T-helper 1 cell treated with Interleukin-12 subunit alpha and Interleukin-12 subunit beta and Interleukin-4 antibody, amounts not matched to agents 30 μg/mL and 1 μg/mL, for 36 hours (primary cell): ENCODE results near the gene LRRC23.

Experiments
- H3K27ac Mint-ChIP-seq: one replicate; pipeline ENCODE4 v1.8.0; 2021; ENCODE audit warnings: mild to moderate bottlenecking, mixed read lengths
- H3K27me3 Mint-ChIP-seq: one replicate; pipeline ENCODE4 v1.8.0; 2021; ENCODE audit warnings: low read depth, mixed read lengths
- H3K36me3 Mint-ChIP-seq: one replicate; pipeline ENCODE4 v1.8.0; 2021; ENCODE audit warnings: low read depth, mixed read lengths
- H3K4me1 Mint-ChIP-seq: one replicate; pipeline ENCODE4 v1.8.0; 2021; ENCODE audit warnings: low read depth, mixed read lengths
- H3K4me3 Mint-ChIP-seq: one replicate; pipeline ENCODE4 v1.8.0; 2021; ENCODE audit warnings: mild to moderate bottlenecking, moderate library complexity, mixed read lengths
- H3K9me3 Mint-ChIP-seq: one replicate; pipeline ENCODE4 v1.8.0; 2021; ENCODE audit warnings: mixed read lengths

Gene LRRC23

DNA sequence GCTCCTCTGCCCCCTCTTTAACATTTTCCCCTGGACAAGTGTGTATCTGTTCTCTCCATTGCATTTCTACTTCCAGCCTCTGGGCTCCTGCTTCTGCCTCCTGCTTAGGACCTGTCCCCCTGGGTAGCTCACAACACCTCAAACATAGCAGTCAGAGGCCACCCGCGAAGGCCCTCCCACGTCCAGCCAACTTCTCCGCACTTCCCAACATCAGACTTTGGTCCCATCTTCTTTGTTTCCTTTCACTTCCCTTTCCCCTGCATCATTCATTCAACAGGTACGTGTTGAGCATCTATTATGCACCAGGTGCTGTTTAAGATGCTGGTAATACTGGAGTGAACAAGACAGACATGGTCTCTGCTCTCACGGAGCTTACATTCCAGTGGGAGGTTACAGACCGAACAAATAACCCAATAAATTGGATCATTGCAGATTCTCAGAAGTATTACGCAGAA lies 42.3 kb downstream of the LRRC23 start:
- H3K4me1 Mint-ChIP-seq: peaks cover 64% of the 10 kb centered on the region
- no peaks in the 10 kb centered on the region for H3K9me3 Mint-ChIP-seq
- H3K4me3 Mint-ChIP-seq: peak overlapping the region; percentile 85
- H3K36me3 Mint-ChIP-seq: peaks cover 6% of the 10 kb centered on the region
- no peaks in the 10 kb centered on the region for H3K27me3 Mint-ChIP-seq
- peak overlapping the region; percentile 96 for H3K27ac Mint-ChIP-seq

DNA sequence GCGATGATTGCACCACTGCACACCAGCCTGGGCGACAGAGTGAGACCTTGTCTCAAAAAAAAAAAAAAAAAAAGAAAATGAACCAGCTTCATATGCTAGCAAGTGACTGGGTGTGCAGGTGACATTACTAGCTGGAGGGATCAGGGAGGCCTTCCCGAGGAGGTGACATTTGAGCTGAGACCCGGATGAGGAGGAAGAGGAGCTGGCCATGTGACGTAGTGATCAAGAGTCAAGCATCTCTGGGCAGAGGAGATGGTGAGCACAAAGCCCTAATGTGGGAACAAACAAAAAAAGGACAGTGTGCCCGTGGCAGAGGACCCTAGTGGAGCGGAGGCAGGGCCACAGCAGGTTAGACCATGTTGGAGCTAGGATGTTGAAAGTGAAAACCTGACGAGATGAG lies 43.0 kb downstream of the LRRC23 start:
- H3K4me3 Mint-ChIP-seq: peak overlapping the region; percentile 14
- H3K36me3 Mint-ChIP-seq: peaks cover 10% of the 10 kb centered on the region
- H3K27ac Mint-ChIP-seq: peak overlapping the region; percentile 70
- peaks cover 67% of the 10 kb centered on the region for H3K4me1 Mint-ChIP-seq
- H3K9me3 Mint-ChIP-seq: no peaks in the 10 kb centered on the region
- no peaks in the 10 kb centered on the region for H3K27me3 Mint-ChIP-seq

DNA sequence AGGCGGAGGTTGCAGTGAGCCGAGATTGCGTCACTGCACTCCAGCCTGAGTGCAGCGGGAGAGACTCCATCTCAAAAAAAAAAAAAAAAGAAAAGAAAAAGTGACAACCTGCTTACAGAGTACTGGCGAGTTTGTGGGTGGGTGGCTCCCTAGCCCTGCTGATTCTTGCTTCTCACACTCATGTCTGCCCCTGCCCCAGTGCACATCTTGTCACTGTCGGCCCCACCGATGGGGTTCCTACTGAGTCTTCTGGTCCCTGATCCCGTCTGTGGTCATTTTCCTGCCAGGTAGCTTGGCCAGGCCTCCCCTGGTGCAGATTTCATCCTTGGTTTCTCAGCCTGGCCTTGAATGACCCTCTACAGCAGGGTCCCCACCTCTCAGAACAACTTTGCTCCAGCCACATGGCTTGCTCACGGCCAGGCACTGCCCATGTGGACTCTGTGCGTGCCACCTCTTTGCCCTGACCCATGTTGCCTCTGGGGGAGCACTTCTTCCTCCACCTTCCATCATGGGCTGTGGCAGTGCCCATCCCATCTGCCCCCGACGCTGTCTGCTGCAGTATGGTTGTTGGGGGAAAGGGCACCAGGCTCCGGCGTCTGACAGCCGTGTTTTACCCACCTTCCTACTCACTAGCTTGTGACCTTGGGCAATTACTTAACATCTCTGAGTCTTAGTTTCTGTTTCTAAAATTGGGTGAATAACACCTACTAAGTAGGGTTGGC lies 44.4 kb downstream of the LRRC23 start:
- Mint-ChIP-seq H3K9me3 (no peaks in the 10 kb centered on the region), H3K27ac (peak overlapping the region; percentile 93), H3K36me3 (peaks cover 14% of the 10 kb centered on the region), H3K27me3 (no peaks in the 10 kb centered on the region), H3K4me1 (peaks cover 71% of the 10 kb centered on the region), H3K4me3 (peak overlapping the region; percentile 71)

DNA sequence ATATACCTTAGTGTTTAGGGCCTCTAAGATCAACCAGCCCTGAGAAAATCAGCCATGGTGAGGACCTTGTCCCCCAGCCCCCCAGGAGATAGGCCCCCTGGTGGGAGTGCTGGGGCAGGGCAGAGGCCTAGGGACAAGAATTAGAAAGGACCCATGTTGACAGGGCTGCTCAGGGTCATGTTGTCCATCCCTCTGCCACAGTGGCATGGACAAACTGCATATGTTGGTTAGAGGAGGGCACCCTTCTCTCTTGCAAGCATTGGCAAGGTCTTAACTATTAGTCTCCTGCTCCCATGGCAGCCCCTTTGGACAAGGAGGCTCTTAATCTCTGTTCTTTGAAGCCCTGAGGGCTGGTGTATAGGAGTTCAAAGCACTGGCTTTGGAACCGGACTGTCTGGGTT lies 45.8 kb downstream of the LRRC23 start:
- Mint-ChIP-seq H3K27me3 (no peaks in the 10 kb centered on the region), H3K4me3 (peak overlapping the region; percentile 98), H3K27ac (peak overlapping the region; percentile 98), H3K36me3 (peaks cover 19% of the 10 kb centered on the region), H3K4me1 (peaks cover 76% of the 10 kb centered on the region), H3K9me3 (no peaks in the 10 kb centered on the region)

DNA sequence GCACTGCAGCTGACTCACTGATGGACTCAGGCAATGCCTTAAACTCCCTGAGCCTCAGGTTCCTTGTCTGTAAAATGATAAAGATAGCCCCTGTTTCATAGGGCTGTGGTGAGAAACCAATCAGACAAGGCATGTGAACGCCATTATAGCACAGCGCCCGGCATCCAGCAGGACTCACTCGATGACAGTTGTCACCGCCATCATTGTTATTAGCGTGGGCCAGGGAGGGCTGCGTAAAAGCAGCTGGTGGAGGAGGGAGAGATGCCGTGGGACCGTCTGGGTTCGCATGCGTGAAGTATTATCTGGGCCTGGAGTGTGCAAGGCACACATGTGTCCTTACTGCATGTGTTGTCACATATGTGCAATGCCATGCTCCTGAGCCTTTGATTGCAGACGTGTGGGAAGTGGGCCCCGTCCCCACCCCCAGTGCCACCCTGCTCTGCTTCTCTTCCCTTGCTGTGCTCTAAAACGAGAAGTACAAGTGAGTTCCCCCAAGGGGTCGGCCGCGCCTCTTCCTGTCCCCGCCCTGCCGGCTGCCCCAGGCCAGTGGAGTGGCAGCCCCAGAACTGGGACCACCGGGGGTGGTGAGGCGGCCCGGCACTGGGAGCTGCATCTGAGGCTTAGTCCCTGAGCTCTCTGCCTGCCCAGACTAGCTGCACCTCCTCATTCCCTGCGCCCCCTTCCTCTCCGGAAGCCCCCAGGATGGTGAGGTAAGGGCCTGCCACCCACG lies 46.4 kb downstream of the LRRC23 start, which contains the start of gene PTPN6:
TSS of gene PTPN6 (plus strand) at position 546 of the 730 bp plus-strand sequence. CDS start at position 703, 157 bp downstream.
- no peaks in the 10 kb centered on the region for H3K27me3 Mint-ChIP-seq
- H3K4me3 Mint-ChIP-seq: peak within 1 kb of the TSS; percentile 98
- peaks cover 75% of the 10 kb centered on the region for H3K4me1 Mint-ChIP-seq
- H3K36me3 Mint-ChIP-seq: peaks cover 25% of the 10 kb centered on the region
- no peaks in the 10 kb centered on the region for H3K9me3 Mint-ChIP-seq
- H3K27ac Mint-ChIP-seq: peak within 1 kb of the TSS; percentile 98

DNA sequence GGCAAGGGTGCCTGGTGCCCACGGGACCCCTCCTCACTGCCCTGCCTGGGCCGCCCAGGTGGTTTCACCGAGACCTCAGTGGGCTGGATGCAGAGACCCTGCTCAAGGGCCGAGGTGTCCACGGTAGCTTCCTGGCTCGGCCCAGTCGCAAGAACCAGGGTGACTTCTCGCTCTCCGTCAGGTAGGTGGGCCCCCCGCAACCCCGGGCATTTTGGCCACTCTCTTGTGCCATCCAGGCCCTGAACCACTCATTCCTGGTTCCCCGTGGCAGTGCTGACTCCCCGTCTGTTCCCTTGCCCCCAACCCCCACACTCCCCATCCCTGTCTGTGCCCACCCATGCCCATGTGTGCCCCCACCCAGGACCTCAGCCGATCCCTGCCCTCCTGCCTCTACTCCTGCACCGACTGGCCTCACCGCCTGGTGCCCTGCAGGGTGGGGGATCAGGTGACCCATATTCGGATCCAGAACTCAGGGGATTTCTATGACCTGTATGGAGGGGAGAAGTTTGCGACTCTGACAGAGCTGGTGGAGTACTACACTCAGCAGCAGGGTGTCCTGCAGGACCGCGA lies 47.0 kb downstream of the LRRC23 start:
- peak overlapping the region; percentile 98 for H3K4me3 Mint-ChIP-seq
- peak overlapping the region; percentile 98 for H3K27ac Mint-ChIP-seq
- H3K4me1 Mint-ChIP-seq: peaks cover 75% of the 10 kb centered on the region
- H3K36me3 Mint-ChIP-seq: peaks cover 31% of the 10 kb centered on the region
- no peaks in the 10 kb centered on the region for H3K9me3 Mint-ChIP-seq
- H3K27me3 Mint-ChIP-seq: no peaks in the 10 kb centered on the region

DNA sequence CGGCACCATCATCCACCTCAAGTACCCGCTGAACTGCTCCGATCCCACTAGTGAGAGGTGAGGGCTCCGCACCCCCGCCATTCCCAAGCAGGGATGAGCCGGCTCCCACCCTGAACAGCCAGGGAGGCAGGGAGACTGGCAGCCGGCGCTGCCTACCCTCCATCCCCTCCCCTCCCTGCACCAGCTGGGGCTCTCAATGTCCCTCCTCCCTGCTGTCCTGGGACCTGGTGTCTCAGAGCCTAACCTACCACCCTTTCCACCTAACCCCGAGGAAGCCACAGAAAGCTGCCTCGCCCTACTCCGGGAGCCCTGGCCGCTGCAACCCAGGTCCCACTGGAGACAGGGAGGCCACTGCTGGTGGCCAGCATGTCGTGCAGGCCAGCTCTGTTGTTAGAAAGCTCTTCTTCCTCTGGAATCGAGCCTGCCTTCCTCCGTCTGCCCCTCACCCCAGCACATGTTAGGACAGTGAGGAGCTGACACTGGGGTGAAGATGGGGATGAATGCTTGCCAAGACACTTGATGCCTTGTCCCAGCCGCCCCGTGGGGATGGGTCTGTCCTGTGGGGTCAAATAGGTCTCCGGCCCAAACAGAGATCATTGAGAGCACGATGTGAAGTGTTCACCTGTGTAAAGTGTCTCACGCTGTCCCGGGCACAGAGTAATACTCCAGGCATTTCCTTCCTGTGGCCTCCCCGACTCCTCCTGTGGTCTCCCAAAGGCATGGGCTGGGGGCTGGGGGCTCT lies 47.7 kb downstream of the LRRC23 start:
- peak overlapping the region; percentile 98 for H3K27ac Mint-ChIP-seq
- H3K4me3 Mint-ChIP-seq: peak overlapping the region; percentile 98
- peaks cover 37% of the 10 kb centered on the region for H3K36me3 Mint-ChIP-seq
- H3K27me3 Mint-ChIP-seq: no peaks in the 10 kb centered on the region
- H3K4me1 Mint-ChIP-seq: peaks cover 75% of the 10 kb centered on the region
- H3K9me3 Mint-ChIP-seq: no peaks in the 10 kb centered on the region

DNA sequence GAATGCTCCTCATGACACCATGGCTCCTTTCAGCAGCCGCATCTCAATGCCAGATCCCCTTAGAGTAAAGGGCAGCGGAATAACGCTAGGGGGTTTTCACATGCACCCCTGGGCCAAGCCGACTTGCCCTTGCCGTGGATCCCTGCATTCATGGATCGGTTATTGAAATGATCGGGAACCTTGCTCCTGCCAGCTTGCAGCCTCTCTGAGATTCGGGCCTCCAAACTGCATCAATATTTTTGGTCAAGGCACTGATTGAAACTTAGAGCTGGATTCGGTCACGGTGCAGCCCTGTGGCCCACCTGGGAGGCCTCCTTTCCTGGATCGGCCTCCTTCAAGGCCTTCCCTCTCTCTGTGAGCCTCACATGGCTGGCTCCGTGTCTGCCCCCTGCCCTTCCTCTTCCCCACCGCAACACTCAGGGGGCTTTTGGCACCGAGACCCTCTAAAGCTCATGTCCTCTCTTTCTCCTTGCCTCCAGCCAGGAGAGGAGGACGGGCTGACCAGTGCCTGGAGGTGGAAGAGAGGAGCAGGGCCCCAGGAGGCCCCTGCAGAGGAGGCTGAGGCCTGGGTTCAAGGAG lies 48.3 kb downstream of the LRRC23 start:
- H3K4me1 Mint-ChIP-seq: peaks cover 73% of the 10 kb centered on the region

DNA sequence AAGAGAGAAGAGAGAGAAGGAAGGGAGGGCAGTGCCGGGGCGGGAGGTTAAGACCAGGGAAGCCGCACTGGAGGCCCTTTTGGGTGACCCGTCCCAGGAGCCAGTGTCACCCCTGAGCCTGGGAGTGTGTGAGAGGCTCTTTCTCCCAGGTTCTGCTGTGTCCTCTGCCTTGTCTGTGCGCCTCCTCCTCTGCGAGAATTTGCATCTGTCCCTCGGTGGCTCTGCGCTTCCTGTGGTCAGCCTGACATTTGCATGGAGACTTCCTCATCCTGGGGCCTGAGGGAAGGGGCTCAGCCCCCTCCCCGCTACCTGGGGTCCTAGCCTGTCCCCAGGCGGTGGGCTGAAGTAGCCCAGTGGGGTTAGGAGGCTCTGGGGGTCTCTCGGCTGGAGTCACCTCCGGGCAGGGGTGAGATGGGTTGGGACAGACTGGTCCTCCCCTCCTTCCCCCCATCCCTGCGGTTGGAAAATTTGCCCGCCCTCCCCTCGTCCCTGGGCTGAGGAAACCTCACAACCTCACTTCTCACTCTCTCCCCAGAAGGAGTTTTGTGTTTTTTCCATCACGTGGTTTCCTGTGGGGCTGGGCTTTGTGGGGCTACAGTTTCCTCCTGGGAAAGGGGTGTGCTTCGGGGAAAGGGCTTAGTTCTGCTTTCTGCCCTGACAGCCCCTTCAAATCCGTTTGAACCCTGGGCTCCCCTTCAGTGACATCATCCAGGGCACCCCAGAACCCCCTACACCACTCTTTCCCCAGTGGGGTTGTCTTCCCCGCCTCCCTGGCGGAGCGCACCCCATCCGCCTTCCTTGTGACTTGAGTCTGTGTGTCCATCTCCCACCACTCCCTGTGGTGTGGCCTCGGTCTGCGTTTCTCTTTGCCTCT lies 49.1 kb downstream of the LRRC23 start:
- H3K4me1 Mint-ChIP-seq: peaks cover 76% of the 10 kb centered on the region
- H3K27me3 Mint-ChIP-seq: no peaks in the 10 kb centered on the region
- no peaks in the 10 kb centered on the region for H3K9me3 Mint-ChIP-seq
- peak overlapping the region; percentile 98 for H3K4me3 Mint-ChIP-seq
- peaks cover 44% of the 10 kb centered on the region for H3K36me3 Mint-ChIP-seq
- H3K27ac Mint-ChIP-seq: peak overlapping the region; percentile 98

More for the DNA sequence above, 48.3 kb downstream of the LRRC23 start:
- Mint-ChIP-seq H3K27me3 (no peaks in the 10 kb centered on the region), H3K4me3 (peak overlapping the region; percentile 98), H3K9me3 (no peaks in the 10 kb centered on the region), H3K27ac (peak overlapping the region; percentile 98), H3K36me3 (peaks cover 38% of the 10 kb centered on the region)

DNA sequence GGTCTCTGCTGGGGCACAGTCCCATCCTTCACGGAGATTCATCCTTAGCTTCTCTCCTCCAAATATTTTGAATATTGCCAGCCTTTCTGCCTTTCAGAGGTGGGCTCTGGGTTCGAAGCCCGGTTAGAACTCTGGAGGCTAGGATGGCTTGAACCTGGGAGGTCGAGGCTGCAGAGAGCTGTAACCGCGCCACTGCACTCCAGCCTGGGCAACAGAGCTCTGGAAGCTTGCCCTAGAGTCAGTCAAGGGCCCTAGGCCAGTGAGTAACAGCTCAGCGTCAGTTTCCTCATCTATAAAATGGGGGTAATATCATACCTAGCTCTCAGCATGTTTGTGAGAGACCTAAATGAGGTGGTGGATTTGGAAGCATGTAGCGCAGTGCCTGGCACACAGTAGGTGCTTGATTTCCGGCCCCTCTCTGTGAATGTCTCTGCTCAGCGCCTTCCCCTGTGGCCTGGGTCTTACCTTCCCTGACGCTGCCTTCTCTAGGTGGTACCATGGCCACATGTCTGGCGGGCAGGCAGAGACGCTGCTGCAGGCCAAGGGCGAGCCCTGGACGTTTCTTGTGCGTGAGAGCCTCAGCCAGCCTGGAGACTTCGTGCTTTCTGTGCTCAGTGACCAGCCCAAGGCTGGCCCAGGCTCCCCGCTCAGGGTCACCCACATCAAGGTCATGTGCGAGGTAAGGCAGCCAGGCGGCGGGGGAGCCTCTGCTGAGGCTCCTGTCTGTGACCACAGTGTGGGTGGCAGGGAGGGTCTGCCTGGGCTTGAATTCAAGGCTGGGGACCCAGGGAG lies 49.9 kb downstream of the LRRC23 start:
- H3K27ac Mint-ChIP-seq: peak overlapping the region; percentile 98
- no peaks in the 10 kb centered on the region for H3K27me3 Mint-ChIP-seq
- H3K4me1 Mint-ChIP-seq: peaks cover 77% of the 10 kb centered on the region
- peaks cover 50% of the 10 kb centered on the region for H3K36me3 Mint-ChIP-seq
- H3K4me3 Mint-ChIP-seq: peak overlapping the region; percentile 98
- H3K9me3 Mint-ChIP-seq: no peaks in the 10 kb centered on the region

DNA sequence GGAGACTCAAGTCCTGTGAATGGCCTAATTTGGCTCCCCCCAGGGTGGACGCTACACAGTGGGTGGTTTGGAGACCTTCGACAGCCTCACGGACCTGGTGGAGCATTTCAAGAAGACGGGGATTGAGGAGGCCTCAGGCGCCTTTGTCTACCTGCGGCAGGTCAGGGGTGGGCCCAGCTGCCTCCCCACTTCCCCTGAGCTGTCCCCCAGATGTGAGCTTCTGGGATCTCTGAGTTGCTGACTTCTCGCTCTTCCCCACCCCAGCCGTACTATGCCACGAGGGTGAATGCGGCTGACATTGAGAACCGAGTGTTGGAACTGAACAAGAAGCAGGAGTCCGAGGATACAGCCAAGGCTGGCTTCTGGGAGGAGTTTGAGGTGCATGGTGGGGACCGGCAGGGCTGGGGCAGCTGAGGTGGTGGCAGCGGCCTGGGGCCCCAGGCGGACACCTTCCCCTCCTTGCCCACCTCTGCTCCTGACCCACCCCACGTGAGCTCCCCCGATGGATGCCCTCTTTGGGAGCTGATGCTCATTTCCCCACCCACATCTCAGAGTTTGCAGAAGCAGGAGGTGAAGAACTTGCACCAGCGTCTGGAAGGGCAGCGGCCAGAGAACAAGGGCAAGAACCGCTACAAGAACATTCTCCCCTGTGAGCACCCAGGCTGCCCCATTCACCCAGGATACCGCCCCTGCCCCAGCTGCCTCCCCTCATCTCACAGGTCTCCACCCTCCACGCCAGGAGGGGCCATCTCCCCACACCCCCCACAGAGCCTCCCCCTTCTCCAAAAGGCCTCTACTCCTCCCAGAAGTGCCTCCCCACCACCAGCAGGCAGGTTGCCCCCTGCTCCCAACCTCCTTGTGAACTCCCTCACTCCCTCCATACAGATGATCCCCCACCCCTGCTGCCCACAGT lies 50.7 kb downstream of the LRRC23 start:
- peak overlapping the region; percentile 65 for H3K27ac Mint-ChIP-seq
- peak overlapping the region; percentile 44 for H3K4me3 Mint-ChIP-seq
- peaks cover 52% of the 10 kb centered on the region for H3K36me3 Mint-ChIP-seq
- peaks cover 73% of the 10 kb centered on the region for H3K4me1 Mint-ChIP-seq
- no peaks in the 10 kb centered on the region for H3K27me3 Mint-ChIP-seq
- H3K9me3 Mint-ChIP-seq: no peaks in the 10 kb centered on the region
